HCT116 (cell line): Measurements from ENCODE around the gene POFUT1.

ENCODE experiments used
- EGR1 ChIP-seq: IDR thresholded peaks from 2 replicates; pipeline ENCODE4 v1.6.1; 2012; ENCODE audit warnings: low read depth
- TCF7L2 ChIP-seq: IDR thresholded peaks from 2 replicates; pipeline ENCODE4 v1.7.0; 2011; ENCODE audit warnings: borderline replicate concordance, inconsistent platforms; ENCODE audit not compliant: insufficient read depth, insufficient read length; ENCODE audit errors: extremely low read depth
- TF ChIP-seq, protein P1 (sequence below), 3 experiments: fragments of 200-600 bp in 1 of 3; sonication (generic) in 1 of 3; IDR thresholded peaks in 2 of 3; conservative IDR thresholded peaks in 1 of 3; 2 replicates each; pipeline ENCODE4 v1.5.1; 2012 to 2017; ENCODE audit warnings: low read depth in 2 of 3, low read length in 2 of 3, antibody characterized with exemption in 1 of 3, borderline replicate concordance in 1 of 3, control low read depth in 1 of 3, mild to moderate bottlenecking in 1 of 3, mixed read lengths in 1 of 3, mixed run types in 1 of 3, moderate library complexity in 1 of 3; ENCODE audit not compliant: insufficient read depth in 1 of 3

DNA sequence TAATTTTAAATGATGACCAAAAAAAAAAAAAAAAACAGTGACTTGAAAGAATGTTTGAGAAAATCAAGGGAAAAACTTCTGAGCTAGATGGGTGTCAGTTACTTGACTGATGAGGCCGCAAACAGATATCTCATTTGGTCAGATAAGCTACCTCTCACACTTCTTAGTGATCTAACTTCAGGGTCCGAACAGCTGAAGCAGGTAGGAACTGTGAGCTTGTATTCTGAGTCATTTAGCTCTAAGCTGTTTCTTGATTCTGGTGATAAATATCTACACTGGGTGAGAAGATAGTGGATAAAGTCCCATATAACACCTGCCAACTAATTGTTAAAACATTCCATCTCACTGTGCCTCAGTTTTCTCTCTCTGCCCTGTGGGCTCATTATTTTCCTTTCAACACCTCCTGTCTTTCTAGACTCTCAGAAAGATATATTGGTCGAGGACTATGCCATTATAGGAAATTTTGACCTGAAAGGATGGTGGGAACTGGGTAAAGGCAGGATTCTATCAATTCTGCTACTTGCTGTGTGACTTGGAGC is 77.5 kb downstream of the POFUT1 start:
- TF ChIP-seq, protein P1, sequence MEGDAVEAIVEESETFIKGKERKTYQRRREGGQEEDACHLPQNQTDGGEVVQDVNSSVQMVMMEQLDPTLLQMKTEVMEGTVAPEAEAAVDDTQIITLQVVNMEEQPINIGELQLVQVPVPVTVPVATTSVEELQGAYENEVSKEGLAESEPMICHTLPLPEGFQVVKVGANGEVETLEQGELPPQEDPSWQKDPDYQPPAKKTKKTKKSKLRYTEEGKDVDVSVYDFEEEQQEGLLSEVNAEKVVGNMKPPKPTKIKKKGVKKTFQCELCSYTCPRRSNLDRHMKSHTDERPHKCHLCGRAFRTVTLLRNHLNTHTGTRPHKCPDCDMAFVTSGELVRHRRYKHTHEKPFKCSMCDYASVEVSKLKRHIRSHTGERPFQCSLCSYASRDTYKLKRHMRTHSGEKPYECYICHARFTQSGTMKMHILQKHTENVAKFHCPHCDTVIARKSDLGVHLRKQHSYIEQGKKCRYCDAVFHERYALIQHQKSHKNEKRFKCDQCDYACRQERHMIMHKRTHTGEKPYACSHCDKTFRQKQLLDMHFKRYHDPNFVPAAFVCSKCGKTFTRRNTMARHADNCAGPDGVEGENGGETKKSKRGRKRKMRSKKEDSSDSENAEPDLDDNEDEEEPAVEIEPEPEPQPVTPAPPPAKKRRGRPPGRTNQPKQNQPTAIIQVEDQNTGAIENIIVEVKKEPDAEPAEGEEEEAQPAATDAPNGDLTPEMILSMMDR (IDR thresholded peaks at IDR 0.05 in 2 of 3, conservative IDR thresholded peaks at IDR 0.05 in 1 of 3; ENCODE audit: borderline replicate concordance in 1 of 3, insufficient read depth in 1 of 3, low read depth in 2 of 3, low read length in 2 of 3), result no peak
- TF ChIP-seq TCF7L2, result no peak
- TF ChIP-seq EGR1, result no peak
